ENCODE data around the gene PDE8B.

Gene PDE8B

DNA sequence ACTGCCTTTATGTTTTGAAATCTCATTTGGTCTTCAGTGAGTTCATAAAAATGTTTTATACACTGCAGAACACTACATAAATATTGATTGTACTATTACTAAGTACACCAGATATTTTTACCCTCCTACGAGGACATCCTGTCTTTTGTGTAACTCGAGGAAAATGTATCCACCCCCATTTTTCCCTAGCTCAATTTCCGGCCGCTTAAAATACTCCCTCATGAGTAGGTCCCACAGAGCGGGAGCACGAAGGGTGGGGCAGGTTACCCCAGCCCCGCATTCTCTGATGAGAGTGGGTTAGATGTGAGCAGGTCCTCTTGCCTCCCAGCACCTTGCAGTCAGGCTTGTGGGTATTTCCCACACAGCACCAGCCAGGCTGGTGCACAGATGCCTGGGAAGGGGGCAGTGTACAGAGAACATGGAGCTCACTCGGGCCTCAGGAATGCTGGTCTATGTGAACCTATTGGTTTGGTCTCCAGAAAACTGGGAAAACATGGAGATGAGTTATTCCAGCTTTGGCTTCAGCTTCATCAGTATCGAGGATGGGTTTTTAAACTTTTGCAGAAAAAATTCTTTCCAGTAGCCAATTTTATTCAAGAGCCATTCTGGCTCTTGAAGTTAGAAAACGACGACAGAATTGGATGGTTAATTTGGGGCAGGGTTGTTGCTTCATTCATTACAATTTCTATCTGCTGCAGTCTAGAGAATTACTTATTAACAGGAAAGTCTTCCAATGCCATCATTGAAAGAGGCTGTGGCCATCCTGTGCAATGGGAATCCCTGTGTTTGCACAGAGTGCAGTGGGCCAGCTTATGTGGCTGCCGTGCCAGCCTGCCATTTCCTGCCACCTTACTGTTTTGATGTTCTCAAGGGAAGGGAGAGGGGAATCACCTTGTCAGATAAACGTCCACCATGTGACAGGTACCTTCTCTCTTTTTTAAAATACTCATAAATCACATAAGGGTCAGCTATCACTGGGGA lies 208.4 kb downstream of the PDE8B start:
- DNase-seq = no peak

DNA sequence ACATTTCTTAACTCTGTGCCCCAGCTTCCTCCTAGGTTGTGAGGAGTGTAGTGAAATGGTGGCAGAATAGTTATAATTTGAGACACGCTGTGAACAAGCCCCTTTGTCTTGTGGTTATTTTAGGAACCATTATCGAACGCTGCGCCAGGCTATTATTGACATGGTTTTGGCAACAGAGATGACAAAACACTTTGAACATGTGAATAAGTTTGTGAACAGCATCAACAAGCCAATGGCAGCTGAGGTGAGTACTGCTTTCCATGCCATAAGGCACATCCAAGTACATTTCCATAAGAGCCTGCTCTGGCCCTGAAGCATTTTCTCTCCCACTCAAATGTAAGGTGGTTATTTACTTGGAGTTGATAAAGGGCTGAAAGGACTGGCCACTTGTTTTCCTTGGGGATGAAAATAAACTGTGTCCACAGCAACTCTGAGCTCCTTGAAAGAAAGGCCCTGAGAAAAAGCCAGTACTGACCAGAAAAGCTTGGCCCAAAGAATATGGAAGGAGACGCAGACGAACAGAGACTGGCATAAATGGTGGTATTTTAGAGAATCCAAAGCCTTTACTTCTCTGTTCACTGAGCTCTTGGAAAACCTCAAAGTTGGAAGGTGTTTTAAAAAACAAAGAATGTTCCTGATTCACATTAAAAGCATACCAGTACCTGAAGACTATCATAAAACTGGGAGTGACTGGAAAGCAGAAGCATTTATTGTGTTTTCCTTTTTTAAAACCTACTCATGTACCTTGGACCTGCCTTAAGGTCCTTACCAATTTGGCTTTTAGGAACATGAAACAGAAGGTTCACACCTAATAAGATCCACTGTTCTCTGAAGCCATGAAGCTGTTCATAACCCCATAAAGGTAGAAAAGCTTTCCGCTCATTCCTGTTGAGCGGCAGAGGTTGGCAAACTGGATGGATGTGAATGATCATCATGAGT lies 209.4 kb downstream of the PDE8B start:
- no peak for DNase-seq

DNA sequence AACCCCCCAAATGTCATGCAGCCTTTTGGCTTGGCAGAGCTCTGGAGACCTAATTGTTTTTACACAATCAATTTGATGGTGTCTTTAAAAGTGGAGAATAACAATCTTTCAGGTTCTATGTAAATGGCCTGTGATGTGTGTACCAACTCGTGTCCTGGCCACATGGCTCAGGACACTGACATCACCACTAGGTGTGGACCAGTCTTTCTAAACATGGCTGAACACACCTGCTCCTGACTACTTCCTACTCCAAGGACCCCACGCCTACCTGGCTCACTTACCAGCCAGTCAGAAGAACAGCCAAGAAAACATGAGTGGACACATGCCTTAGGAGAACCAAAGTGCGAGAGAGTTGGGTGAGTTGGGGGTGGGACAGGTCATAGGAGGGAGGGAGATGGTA lies 210.5 kb downstream of the PDE8B start:
- DNase-seq = no peak

DNA sequence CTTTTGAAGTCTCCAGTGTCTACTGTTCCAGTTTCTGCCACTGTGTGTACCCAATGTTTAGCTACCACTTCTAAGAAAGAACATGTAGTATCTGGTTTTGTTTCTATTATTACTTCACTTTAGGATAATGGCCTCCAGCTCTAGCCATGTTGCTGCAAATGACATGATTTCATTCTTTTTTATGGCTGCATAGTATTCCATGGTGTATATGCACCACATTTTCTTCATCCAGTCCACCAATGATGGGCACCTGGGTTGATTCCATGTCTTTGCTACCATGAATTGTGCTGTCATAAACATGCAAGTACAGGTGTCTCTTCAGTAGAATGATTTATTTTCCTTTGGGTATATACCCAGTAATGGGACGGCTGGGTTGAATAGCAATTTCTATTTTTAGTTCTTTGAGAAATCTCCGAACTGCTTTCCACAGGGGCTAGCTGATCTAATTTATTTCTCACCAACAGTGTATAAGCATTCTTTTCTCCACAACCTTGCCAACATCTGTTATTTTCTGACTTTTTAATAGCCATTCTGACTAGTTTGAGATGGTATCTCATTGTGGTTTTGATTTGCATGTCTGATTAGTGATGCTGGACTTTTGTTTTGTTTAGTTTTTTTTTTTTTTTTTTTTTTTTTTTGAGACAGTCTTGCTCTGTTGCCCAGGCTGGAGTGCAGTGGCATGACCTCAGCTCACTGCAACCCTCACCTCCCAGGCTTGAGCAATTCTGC lies 212.7 kb downstream of the PDE8B start:
- no peak for DNase-seq

DNA sequence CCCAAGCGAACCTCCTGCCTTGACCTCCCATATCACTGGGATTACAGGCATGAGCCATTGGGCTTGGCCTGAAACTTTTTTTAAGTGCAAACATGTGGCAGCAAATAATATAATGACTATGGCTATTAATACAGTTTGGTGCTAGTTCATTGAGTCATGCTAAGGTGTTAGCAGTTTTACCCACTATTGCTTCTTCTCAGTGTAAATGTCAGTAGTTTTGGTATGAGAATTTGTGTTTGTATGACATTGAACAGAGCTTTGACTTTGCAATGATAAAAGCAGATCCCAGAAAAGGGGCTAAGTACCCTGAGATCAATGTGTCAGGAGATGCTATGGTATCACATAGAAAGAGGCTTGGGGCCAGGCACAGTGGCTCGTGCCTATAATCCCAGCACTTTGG lies 214.4 kb downstream of the PDE8B start:
- no peak for DNase-seq

DNA sequence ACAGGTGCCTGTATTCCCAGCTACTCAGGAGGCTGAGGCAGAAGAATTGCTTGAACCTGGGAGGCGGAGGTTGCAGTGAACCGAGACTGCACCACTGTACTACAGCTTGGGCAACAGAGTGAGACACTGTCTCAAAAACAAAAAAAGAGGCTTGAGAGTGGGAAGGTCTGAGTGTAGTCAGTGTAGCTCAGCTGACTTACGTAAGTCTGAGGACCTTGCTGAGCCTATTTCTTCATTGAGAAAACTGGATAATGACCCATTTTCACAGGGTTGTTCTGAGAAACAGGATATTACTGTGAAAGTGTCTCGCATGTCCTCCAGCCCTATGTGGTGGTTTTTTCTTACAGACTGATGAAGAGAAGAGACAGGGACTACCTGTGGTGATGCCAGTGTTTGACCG lies 214.9 kb downstream of the PDE8B start:
- DNase-seq = no peak

DNA sequence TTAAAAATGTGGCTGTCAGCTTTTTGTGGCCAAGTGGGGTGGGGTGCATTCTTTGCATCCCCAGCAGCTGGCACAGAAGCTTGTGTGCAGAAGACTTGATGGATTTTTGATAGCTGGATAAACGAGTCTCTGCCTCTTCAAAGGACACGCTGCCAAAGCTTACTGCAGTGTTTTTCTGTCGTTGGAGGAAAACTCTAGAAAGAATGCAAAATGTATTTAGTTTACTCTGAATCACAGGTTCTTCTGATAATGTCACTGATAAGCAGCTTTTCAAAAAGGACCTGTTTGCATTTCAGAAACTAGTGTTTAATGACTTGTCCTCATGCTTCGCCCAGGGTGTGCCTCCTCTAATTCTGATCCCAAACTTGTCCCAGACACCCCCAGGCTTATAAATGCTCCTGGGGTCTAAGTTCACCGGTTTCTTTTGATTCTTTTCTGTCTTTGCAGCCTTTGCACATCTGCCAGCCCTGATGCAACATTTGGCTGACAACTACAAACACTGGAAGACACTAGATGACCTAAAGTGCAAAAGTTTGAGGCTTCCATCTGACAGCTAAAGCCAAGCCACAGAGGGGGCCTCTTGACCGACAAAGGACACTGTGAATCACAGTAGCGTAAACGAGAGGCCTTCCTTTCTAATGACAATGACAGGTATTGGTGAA lies 215.6 kb downstream of the PDE8B start:
- DNase-seq = no peak

DNA sequence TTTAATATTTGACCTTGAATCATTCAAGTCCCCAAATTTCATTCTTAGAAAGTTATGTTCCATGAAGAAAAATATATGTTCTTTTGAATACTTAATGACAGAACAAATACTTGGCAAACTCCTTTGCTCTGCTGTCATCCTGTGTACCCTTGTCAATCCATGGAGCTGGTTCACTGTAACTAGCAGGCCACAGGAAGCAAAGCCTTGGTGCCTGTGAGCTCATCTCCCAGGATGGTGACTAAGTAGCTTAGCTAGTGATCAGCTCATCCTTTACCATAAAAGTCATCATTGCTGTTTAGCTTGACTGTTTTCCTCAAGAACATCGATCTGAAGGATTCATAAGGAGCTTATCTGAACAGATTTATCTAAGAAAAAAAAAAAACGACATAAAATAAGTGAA lies 216.2 kb downstream of the PDE8B start:
- DNase-seq = no peak

DNA sequence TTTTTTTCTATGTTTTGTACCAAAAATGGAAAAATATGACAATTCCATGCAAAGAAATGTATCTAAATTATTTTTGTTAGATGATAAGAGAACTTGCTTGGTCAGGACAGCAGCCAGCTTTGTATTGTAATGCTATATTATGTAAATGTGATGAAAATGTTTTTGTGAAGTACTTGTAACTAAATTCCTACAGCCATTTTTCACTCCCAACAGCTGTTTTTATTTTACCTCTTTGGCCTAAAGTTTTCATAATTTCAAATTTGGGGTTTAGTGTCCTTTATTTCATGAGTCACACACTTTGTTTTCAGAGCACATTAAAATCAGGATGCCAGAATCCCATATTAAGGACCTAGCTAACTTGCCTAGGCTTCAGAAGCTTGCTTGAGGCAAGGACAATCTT lies 217.5 kb downstream of the PDE8B start:
- no peak for DNase-seq

DNA sequence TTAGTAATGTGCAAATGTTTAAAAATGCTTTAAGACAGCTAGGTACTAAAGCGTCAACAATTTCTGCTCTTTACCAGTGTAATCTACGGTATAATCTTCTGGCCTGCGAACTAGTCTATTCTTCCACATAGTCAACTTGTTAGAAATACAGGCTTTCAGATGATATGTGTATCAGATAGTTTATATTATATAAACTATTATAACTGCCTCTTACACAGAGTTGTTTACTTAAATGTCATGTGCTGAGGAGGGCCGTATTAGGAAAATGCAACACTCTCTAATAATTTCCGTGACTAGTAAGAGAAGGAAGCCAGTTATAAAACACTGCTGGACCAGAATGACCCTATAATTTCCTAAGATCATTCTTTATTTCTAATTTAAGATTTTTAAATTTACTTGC lies 218.0 kb downstream of the PDE8B start:
- no peak for DNase-seq

DNA sequence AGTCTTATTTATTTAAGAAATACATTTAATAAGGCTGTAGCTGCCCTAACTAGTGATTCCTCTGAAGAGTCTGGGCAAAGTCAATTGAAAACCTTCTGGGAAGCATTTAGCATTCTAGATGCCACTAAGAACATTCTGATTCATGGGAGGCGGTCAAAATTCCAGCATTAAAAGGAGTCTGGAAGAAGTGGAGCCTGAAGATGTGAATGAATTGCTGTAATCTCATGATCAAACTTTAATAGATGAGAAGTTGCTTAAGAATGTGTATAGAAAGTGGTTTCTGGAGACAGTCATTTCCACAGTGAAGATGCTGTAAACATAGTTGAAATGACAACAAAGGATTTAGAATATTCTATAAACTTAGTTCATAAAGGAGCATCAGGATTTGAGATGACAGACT lies 220.2 kb downstream of the PDE8B start:
- DNase-seq = no peak

DNA sequence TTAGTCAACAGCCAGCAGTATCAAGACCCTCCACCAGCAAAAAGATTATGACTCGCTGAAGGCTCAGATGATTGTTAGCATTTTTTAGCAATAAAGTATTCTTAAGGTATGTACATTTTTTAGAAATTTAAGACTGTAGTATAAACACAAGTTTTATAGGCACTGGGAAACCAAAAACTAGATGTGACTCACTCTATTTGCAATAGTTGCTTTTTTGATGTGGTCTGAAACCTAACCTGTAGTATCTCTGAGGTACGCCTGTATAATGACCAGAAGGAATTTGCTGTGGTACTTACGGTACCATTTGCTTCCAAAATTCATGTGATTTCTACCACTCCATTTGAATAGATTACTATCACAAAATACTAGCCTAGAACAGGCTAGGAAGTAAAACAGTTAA lies 220.8 kb downstream of the PDE8B start:
- DNase-seq = no peak

DNA sequence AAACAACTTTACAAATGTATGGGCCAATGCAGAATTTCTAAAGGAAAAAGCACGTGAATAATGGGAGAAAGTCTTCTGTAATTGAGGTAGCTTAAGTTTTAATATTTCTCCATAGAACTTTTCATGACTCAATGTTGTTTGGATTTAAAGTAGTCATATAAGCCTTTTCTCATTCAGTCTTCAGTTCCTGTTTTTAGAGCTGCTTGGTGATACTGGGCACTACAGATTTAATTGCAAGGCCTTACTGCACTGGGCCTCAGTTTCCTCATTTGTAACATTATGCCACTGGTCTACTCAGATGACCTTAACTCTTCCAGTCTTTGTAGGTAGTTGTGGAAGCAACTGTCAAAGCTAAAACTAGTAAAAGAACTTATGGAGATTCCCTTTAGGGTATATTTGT lies 221.2 kb downstream of the PDE8B start:
- DNase-seq = no peak

DNA sequence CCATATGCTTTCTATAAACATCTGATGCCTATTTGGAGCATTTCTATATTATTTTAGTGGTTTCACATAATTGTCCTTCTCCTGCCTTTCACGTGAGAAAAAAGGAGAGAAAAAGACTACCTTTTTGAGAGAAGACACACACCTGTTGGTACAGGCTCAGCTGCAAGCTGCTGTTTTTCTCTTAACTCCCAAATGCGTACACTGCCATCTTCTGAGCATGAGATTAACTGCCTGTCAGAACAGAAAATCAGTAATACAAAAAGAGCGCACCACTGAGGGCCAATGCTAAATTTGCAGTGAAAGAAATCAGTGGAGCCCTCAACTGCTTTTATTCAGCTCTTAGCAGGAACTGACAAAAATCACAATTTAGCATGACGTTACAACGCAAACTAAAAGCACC lies 226.7 kb downstream of the PDE8B start:
- DNase-seq = peak; percentile 8

DNA sequence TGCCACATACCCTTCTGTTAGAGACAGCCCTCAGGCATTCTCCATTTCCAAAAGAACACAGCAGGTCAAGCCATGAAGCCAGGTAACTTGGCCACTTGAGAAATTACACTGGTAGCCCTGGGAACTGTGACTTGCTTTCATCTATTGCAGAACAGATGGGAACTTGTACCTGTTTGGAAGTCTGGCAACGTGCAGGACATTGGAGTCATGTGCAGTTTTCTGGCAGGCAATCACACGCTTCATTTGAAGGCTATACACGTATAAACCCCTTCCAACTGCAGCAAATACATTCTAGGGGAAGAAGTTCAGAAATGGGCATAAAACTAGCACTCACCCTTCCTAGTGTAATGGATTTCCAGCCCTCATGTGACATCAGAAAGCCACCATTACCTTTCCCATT lies 227.6 kb downstream of the PDE8B start:
- DNase-seq = no peak

DNA sequence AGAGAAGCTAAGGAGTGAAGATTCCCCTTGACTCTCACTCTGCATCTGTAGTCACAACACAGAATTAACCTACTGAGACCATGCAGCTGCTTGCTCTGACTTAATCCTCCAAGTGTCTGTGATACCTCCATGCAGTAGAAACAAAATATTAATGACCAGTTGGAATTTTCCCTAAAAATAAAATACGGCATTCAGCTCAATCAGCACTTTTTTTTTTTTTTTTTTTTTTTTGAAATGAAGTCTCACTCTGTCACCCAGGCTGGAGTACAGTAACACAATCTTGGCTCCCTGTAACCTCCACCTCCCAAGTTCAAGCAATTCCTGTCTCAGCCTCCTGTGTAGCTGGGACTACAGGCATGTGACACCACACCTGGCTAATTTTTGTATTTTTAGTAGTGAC lies 233.2 kb downstream of the PDE8B start:
- DNase-seq = no peak

DNA sequence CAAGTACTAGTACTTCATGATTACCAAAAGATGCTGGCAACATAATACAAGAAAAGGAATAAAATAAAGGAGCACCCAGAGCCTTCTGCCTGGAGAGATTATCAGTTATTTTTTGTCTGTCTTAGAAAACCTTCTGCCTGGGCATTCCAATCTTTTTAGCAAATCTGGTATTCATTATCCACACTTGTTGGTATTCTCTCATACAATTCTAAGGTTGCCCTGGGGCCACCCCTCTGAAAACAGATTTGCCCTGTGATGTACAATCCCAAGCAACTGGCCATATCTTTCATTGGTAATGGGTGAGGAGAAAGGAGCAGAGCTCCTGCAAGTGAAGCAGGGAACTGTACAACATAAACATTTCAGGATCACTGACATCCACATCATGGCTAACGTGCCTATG lies 233.9 kb downstream of the PDE8B start:
- DNase-seq = no peak

DNA sequence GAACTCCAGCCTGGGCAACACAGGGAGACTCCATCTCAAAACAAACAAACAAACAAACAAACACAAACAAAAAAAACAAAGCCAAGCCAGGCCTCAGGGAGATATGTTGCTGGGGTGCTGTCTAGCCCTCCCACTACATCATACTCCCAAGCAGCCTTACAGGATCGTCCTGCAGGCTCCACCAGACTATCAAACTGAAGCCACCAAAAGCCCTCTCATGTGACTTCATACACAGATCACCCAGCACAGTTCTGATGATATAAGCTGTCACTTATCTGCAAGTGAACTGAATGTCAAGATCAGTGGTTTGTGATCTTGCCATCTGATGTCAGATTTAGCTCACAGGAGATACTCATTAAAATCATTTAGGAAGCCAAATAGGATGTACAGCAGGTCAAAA lies 238.4 kb downstream of the PDE8B start:
- DNase-seq = no peak

DNA sequence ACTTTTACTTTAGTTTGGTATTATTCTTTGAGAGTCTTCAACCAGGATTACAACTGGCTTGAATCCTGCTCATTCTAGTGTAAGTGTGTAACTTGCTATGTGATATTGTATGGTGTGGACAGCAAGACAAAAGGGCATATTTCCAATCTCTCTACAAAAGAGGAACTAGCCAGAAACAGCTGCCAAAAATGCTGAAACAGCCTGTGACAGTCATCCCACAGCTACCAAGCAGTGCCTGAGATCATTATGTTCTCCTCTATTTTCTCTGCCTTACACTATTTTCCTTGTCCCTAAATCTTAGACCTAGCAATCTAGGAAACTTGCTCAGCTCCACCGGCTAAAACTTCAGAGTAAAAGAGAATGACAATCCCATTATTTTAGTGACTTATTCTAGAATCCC lies 238.8 kb downstream of the PDE8B start:
- no peak for DNase-seq

DNA sequence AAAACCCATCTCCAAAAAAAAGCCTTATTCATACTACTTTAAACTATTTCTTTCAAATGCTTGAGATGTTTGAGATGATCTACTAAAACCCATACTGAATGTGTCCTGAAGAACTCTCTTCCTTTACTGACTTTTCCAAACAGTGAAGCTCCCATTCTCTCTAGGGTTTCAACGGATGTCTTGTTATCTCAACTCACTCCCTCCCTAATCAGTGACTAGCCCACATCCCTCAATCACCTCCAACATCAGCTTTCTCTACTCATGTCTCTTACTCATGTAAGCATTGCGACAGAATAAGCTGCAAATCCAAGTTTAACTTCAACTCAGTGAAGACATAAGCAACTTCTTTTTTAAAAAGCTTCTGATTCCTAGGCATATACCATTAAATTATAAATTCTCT lies 239.5 kb downstream of the PDE8B start:
- DNase-seq = no peak

DNA sequence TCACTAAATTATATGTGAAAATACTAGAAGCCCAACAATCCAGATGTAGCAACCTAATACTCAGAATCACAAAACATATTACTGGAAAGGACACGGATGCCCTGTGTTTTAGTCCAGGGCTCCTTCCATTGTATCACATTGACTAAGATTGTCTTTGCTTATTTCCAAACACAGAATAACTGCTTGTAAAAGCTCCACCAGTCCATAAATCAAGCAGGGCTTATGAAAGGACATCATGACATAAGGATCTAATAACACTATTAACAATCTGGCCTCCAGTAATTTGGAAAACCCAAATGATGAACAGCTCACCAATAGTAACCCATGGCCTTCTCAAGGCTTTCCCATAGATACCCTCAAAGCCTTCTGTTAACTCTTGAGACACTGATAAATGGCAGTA lies 241.9 kb downstream of the PDE8B start:
- DNase-seq = no peak

DNA sequence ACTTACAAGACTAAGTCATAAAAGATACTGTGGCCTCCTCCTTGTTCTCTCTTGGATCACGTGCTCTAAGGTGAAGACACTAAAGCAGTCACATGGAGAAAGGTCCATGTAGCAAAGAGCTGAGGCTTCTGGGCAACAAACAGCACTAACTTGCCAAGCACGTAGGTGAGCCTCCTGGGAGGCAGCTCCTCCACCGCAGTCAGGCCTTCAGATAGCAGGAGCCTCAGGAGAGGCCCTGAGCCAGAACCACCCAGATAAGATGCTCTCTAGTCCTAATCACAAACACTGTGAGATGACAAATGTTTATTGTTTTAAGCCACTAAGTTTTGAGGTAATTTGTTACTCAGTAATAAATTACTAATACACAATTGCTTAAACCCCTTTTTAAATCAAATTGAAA lies 243.6 kb downstream of the PDE8B start:
- DNase-seq = no peak

DNA sequence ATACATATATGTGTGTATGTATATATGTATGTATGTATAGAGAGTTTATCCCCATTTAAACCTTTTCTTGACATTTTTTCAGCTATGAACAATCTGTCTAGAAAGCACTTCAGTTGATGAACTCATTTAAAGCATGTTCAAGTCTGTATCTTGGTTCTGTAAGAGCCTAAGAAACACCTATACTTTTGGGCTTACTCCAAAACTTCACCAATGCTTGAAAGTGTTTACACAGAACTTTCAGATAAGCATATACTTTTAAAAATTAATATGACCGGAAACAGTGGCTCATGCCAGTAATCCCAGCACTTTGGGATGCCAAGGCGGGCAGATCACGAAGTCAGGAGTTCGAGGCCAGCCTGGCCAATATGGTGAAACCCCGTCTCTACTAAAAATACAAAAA lies 250.8 kb downstream of the PDE8B start:
- DNase-seq = no peak
